Measurements from ENCODE around the gene PUS1.

- TF ChIP-seq CTCF (conservative IDR thresholded peaks at IDR 0.05; ENCODE audit: low read length) (no peak), EZH2phosphoT487 (IDR thresholded peaks at IDR 0.05; ENCODE audit: borderline replicate concordance, low read depth, low read length) (no peak)
Observed at GRCh38 chr12:131911028-131911650, 17.9 kb upstream of the PUS1 start.
